Measurements from ENCODE around the gene WDR93. TPM values are rescaled to one million over a fixed set of nuclear protein-coding genes. Genes with fewer than 3 reads are reported as not detected.

The WDR93 gene
- total and polyA plus RNA-seq, 2 experiments from 2014 or later, result 0.13 TPM; not detected in 1

- H3K4me3 ChIP-seq, result no peak overlapping the region
- no peak overlapping the region for H2AFZ ChIP-seq
- no peaks in the 10 kb centered on the region for H4K20me1 ChIP-seq (ENCODE audit: insufficient read depth, poor library complexity, severe bottlenecking)
- H3K9me2 ChIP-seq (replicated peaks; ENCODE audit: insufficient read depth), result no peaks in the 10 kb centered on the region
- no peaks in the 10 kb centered on the region for H3K27me3 ChIP-seq
- WGBS (ENCODE audit: low lambda C conversion rate, missing lambda C conversion rate), result 91% methylated on average over 2 of the region's 2 CpGs
- no peaks in the 10 kb centered on the region for H3K36me3 ChIP-seq (replicated peaks; ENCODE audit: insufficient read depth, low read depth)
- no peak overlapping the region for H3K4me2 ChIP-seq
- H3K9me3 ChIP-seq (ENCODE audit: low read depth), result no peaks in the 10 kb centered on the region
- no peak for TF ChIP-seq EZH2 (IDR thresholded peaks at IDR 0.05; ENCODE audit: borderline replicate concordance)
- no peak for TF ChIP-seq EZH2phosphoT487 (IDR thresholded peaks at IDR 0.05; ENCODE audit: low read depth, severe bottlenecking, unreplicated experiment)
- TF ChIP-seq, protein P1, sequence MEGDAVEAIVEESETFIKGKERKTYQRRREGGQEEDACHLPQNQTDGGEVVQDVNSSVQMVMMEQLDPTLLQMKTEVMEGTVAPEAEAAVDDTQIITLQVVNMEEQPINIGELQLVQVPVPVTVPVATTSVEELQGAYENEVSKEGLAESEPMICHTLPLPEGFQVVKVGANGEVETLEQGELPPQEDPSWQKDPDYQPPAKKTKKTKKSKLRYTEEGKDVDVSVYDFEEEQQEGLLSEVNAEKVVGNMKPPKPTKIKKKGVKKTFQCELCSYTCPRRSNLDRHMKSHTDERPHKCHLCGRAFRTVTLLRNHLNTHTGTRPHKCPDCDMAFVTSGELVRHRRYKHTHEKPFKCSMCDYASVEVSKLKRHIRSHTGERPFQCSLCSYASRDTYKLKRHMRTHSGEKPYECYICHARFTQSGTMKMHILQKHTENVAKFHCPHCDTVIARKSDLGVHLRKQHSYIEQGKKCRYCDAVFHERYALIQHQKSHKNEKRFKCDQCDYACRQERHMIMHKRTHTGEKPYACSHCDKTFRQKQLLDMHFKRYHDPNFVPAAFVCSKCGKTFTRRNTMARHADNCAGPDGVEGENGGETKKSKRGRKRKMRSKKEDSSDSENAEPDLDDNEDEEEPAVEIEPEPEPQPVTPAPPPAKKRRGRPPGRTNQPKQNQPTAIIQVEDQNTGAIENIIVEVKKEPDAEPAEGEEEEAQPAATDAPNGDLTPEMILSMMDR (IDR thresholded peaks at IDR 0.05; ENCODE audit: poor library complexity), result no peak
- no peak overlapping the region for H3K27ac ChIP-seq
- H3K4me1 ChIP-seq (ENCODE audit: insufficient read depth), result no peaks in the 10 kb centered on the region
- H3K79me2 ChIP-seq, result no peaks in the 10 kb centered on the region
- no peak for DNase-seq (ENCODE audit: low spot score)
These were observed 31.3 kb upstream of the WDR93 start for GRCh38 chr15:89659295-89659694.

GRCh38 chr15:89660556-89660955, 30.1 kb upstream of the WDR93 start:
- Histone ChIP-seq H3K9me2 (replicated peaks; ENCODE audit: insufficient read depth) (no peaks in the 10 kb centered on the region), H2AFZ (no peak overlapping the region), H3K79me2 (no peaks in the 10 kb centered on the region), H3K9me3 (ENCODE audit: low read depth) (no peaks in the 10 kb centered on the region), H3K27ac (no peak overlapping the region), H3K36me3 (replicated peaks; ENCODE audit: insufficient read depth, low read depth) (no peaks in the 10 kb centered on the region), H4K20me1 (ENCODE audit: insufficient read depth, poor library complexity, severe bottlenecking) (no peaks in the 10 kb centered on the region), H3K4me1 (ENCODE audit: insufficient read depth) (peaks cover 6% of the 10 kb centered on the region), H3K4me3 (no peak overlapping the region), H3K4me2 (no peak overlapping the region), H3K27me3 (no peaks in the 10 kb centered on the region)
- TF ChIP-seq EZH2phosphoT487 (IDR thresholded peaks at IDR 0.05; ENCODE audit: low read depth, severe bottlenecking, unreplicated experiment), result no peak
- TF ChIP-seq, protein P1 (IDR thresholded peaks at IDR 0.05; ENCODE audit: poor library complexity), result no peak
- no peak for TF ChIP-seq EZH2 (IDR thresholded peaks at IDR 0.05; ENCODE audit: borderline replicate concordance)
- whole genome bisulfite sequencing (ENCODE audit: low lambda C conversion rate, missing lambda C conversion rate), result 95% methylated on average over 2 of the region's 2 CpGs
- no peak for DNase-seq (ENCODE audit: low spot score)

DNA sequence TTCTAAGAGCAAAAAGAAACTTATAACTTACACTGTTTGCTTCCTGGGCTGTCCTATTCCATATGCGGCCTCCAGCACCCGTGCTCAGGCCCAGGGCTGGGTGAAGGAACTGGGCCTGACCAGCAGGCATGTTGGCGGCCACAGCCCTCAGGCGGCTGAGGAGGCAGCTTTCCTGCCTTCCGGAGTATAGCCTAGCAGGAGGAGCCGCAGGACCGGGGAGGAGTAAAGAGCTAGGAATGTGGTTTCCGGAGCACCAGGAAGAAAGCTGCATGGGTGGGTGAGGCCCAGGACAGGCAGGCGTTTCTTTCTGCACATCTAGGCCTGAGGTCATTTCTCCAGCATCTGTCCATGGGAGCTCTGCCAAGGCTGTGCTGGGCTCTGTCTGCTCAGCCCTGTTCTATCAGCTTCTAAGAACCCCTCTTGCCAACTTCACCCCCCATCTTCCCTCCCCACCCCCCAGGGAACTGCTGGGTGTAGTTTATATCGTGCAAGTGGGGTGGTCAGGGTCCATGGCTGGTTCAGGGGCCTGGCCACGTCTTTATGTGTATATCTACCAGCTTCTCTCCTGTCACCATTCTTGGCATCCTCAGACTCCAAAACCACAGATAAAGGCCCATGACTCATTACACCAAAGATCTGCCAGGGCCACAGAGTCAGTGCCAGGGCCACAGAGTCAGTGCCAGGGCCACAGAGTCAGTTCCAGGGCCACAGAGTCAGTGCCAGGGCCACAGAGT, 27.6 kb upstream of the WDR93 start:
- no peaks in the 10 kb centered on the region for H3K36me3 ChIP-seq (replicated peaks; ENCODE audit: insufficient read depth, low read depth)
- peaks cover 12% of the 10 kb centered on the region for H3K4me1 ChIP-seq (ENCODE audit: insufficient read depth)
- no peak overlapping the region for H3K4me3 ChIP-seq
- H3K27ac ChIP-seq, result peak overlapping the region; percentile 79
- H3K9me3 ChIP-seq (ENCODE audit: low read depth), result no peaks in the 10 kb centered on the region
- no peaks in the 10 kb centered on the region for H3K27me3 ChIP-seq
- H3K79me2 ChIP-seq, result no peaks in the 10 kb centered on the region
- H3K9me2 ChIP-seq (replicated peaks; ENCODE audit: insufficient read depth), result no peaks in the 10 kb centered on the region
- DNase-seq (ENCODE audit: low spot score), result peak; percentile 72
- WGBS (ENCODE audit: low lambda C conversion rate, missing lambda C conversion rate), result 53% methylated on average over 11 of the region's 11 CpGs
- H4K20me1 ChIP-seq (ENCODE audit: insufficient read depth, poor library complexity, severe bottlenecking), result no peaks in the 10 kb centered on the region
- H2AFZ ChIP-seq, result peak overlapping the region; percentile 53
- H3K4me2 ChIP-seq, result peak overlapping the region; percentile 53
- TF ChIP-seq, protein P1 (IDR thresholded peaks at IDR 0.05; ENCODE audit: poor library complexity), result no peak
- no peak for TF ChIP-seq EZH2 (IDR thresholded peaks at IDR 0.05; ENCODE audit: borderline replicate concordance)
- no peak for TF ChIP-seq EZH2phosphoT487 (IDR thresholded peaks at IDR 0.05; ENCODE audit: low read depth, severe bottlenecking, unreplicated experiment)
